Hepatocyte (in vitro differentiated cells): ENCODE measurements around the gene LDB3.

Experiments
- EZH2phosphoT487 ChIP-seq: fragments of 200-600 bp; sonication (generic); IDR thresholded peaks from one replicate; pipeline ENCODE4 v1.6.1; 2018; ENCODE audit warnings: antibody characterized with exemption, mild to moderate bottlenecking, low read depth, moderate library complexity; ENCODE audit not compliant: unreplicated experiment, severe bottlenecking
- TF ChIP-seq, protein P1 (sequence below): fragments of 200-600 bp; sonication (generic); IDR thresholded peaks from 2 replicates; pipeline ENCODE4 v1.5.1; 2016; ENCODE audit warnings: antibody characterized with exemption, mild to moderate bottlenecking; ENCODE audit not compliant: poor library complexity

GRCh38 chr10:86664341-86665217 is 3.7 kb upstream of the LDB3 start:
- TF ChIP-seq, protein P1, sequence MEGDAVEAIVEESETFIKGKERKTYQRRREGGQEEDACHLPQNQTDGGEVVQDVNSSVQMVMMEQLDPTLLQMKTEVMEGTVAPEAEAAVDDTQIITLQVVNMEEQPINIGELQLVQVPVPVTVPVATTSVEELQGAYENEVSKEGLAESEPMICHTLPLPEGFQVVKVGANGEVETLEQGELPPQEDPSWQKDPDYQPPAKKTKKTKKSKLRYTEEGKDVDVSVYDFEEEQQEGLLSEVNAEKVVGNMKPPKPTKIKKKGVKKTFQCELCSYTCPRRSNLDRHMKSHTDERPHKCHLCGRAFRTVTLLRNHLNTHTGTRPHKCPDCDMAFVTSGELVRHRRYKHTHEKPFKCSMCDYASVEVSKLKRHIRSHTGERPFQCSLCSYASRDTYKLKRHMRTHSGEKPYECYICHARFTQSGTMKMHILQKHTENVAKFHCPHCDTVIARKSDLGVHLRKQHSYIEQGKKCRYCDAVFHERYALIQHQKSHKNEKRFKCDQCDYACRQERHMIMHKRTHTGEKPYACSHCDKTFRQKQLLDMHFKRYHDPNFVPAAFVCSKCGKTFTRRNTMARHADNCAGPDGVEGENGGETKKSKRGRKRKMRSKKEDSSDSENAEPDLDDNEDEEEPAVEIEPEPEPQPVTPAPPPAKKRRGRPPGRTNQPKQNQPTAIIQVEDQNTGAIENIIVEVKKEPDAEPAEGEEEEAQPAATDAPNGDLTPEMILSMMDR = no peak
- no peak for TF ChIP-seq EZH2phosphoT487
